Mucosa of descending colon (tissue), 3 donors: ENCODE measurements around the gene DSCAM. TPM values are rescaled to one million over a fixed set of nuclear protein-coding genes. Genes with fewer than 3 reads are reported as not detected.

Experiments used
- ATAC-seq: fragments of 200-7000 bp; cut with Tn5 transposase; one replicate; pipeline ENCODE4 v1.9.1; 2020; ENCODE audit warnings: mild to moderate bottlenecking, moderate library complexity
- DNase-seq, 3 donors: peaks; one replicate each; pipeline ENCODE4 v3.0.0-alpha.2; 2020
- H3K36me3 ChIP-seq: fragments of 200-600 bp; one replicate; pipeline ENCODE4 v1.8.0; 2021; ENCODE audit warnings: low read depth, mild to moderate bottlenecking
- H3K4me1 ChIP-seq: fragments of 200-600 bp; one replicate; pipeline ENCODE4 v1.8.0; 2021; ENCODE audit warnings: low read depth, mild to moderate bottlenecking
- H3K4me3 ChIP-seq: fragments of 200-600 bp; one replicate; pipeline ENCODE4 v1.8.0; 2021; ENCODE audit warnings: mild to moderate bottlenecking
- H3K9me3 ChIP-seq: fragments of 200-600 bp; one replicate; pipeline ENCODE4 v1.8.0; 2021; ENCODE audit warnings: mild to moderate bottlenecking
- CTCF ChIP-seq: fragments of 200-600 bp; IDR thresholded peaks from one replicate; pipeline ENCODE4 v1.8.0; 2022; ENCODE audit warnings: antibody characterized with exemption, mild to moderate bottlenecking
- intact Hi-C, 2 donors: fragments of 100-400 bp; cut with DNase I in 1 of 2; cut with micrococcal nuclease in 1 of 2; formaldehyde crosslinking; loops; one replicate each; pipeline versions ENCODE4 v1.11.0 to v1.11.1; 2022; cut with DNase I, micrococcal nuclease
- total RNA-seq, 3 donors: library from RNA; stranded (reverse); fragmentation: NEBNext Ultra II Directional in 2 of 3; extraction: Animal tissue kit (Norgen Biotek cat#: 25700) in 2 of 3; gene quantifications; one replicate each; pipeline versions ENCODE4 v1.2.1 to v1.2.4, GENCODE V29; 2021 to 2023
- donor health status: DM: no; HTN: no; CAD: no; lungs with moderate emphysema.
- donor health status: DM: no; HTN: no; CAD: no.
- donor health status: DM: no; HTN: yes; CAD: no.

The DSCAM gene
- total RNA-seq, 3 donors from 2014 or later: 0.35 TPM; not detected in 2

GRCh38 chr21:40173816-40174215 lies 673.1 kb downstream of the DSCAM start:
- H3K36me3 ChIP-seq: no peaks in the 10 kb centered on the region
- H3K4me3 ChIP-seq: no peak overlapping the region
- DNase-seq (no peak), ATAC-seq (no peak)
- H3K9me3 ChIP-seq: no peaks in the 10 kb centered on the region
- no peaks in the 10 kb centered on the region for H3K4me1 ChIP-seq
- no peak for TF ChIP-seq CTCF
- intact Hi-C loops: no loop called here

- no peak for ATAC-seq
- H3K36me3 ChIP-seq: no peaks in the 10 kb centered on the region
- no peak for DNase-seq
- no peaks in the 10 kb centered on the region for H3K4me1 ChIP-seq
- no peaks in the 10 kb centered on the region for H3K9me3 ChIP-seq
- H3K4me3 ChIP-seq: no peak overlapping the region
- TF ChIP-seq CTCF: no peak
- intact Hi-C loops: no loop called here
These were observed 677.0 kb downstream of the DSCAM start for GRCh38 chr21:40169971-40170370.

- Histone ChIP-seq H3K36me3 (no peaks in the 10 kb centered on the region), H3K4me1 (no peaks in the 10 kb centered on the region), H3K4me3 (no peak overlapping the region), H3K9me3 (no peaks in the 10 kb centered on the region)
- ATAC-seq (no peak), DNase-seq (no peak)
- intact Hi-C loops: no loop called here
- no peak for TF ChIP-seq CTCF
These were observed 680.6 kb downstream of the DSCAM start for GRCh38 chr21:40166291-40166843.

- TF ChIP-seq CTCF: no peak
- intact Hi-C loops: no loop called here
- Histone ChIP-seq H3K4me3 (no peak overlapping the region), H3K9me3 (no peaks in the 10 kb centered on the region), H3K36me3 (no peaks in the 10 kb centered on the region), H3K4me1 (no peaks in the 10 kb centered on the region)
- no peak for ATAC-seq
- no peak for DNase-seq
These were observed 681.2 kb downstream of the DSCAM start for GRCh38 chr21:40165773-40166070.

- Histone ChIP-seq H3K36me3 (no peaks in the 10 kb centered on the region), H3K4me1 (no peaks in the 10 kb centered on the region), H3K9me3 (no peaks in the 10 kb centered on the region), H3K4me3 (no peak overlapping the region)
- TF ChIP-seq CTCF: no peak
- no peak for ATAC-seq
- intact Hi-C loops: no loop called here
- DNase-seq: no peak
These were observed 681.8 kb downstream of the DSCAM start for GRCh38 chr21:40164905-40165772.
